Activated CD4-positive, alpha-beta T cell treated with anti-CD3 and anti-CD28 coated beads, Interleukin-2, amount 10 ng/mL, durations not matched to agents 24 days and 14 days (primary cell): ENCODE results near the gene MFNG. TPM values are rescaled to one million over a fixed set of nuclear protein-coding genes. Genes with fewer than 3 reads are reported as not detected.

ENCODE experiments used
- DNase-seq: peaks from one replicate; pipeline ENCODE4 v3.0.0; 2022
- H3K27ac Mint-ChIP-seq: one replicate; pipeline ENCODE4 v1.8.0; 2022; ENCODE audit warnings: mild to moderate bottlenecking, mixed read lengths
- H3K27me3 Mint-ChIP-seq: one replicate; pipeline ENCODE4 v1.8.0; 2022; ENCODE audit warnings: mixed read lengths
- H3K36me3 Mint-ChIP-seq: one replicate; pipeline ENCODE4 v1.8.0; 2022; ENCODE audit warnings: low read depth, mild to moderate bottlenecking, mixed read lengths
- H3K4me1 Mint-ChIP-seq: one replicate; pipeline ENCODE4 v1.8.0; 2021; ENCODE audit warnings: mixed read lengths
- H3K4me3 Mint-ChIP-seq: one replicate; pipeline ENCODE4 v1.8.0; 2022; ENCODE audit warnings: mild to moderate bottlenecking, moderate library complexity, mixed read lengths
- H3K9me3 Mint-ChIP-seq: one replicate; pipeline ENCODE4 v1.8.0; 2021; ENCODE audit warnings: mixed read lengths
- intact Hi-C: fragments of 100-400 bp; cut with micrococcal nuclease; formaldehyde crosslinking; loops from one replicate; pipeline ENCODE4 v1.15.1; 2023
- total RNA-seq: library from RNA; stranded (reverse); gene quantifications from 2 replicates; pipeline ENCODE4 v1.2.3, GENCODE V29; 2022

Gene MFNG
- total RNA-seq, 1 donor from 2014 or later = 207 TPM

GRCh38 chr22:37505565-37505964 lies 19.4 kb upstream of the MFNG start:
- no peaks in the 10 kb centered on the region for H3K36me3 Mint-ChIP-seq
- no peak for DNase-seq
- peaks cover 9% of the 10 kb centered on the region for H3K4me1 Mint-ChIP-seq
- H3K9me3 Mint-ChIP-seq = no peaks in the 10 kb centered on the region
- H3K27me3 Mint-ChIP-seq = peaks cover 6% of the 10 kb centered on the region
- H3K4me3 Mint-ChIP-seq = no peak overlapping the region
- no peak overlapping the region for H3K27ac Mint-ChIP-seq
- intact Hi-C loops = no loop called here

GRCh38 chr22:37504964-37505363 lies 18.8 kb upstream of the MFNG start:
- H3K27me3 Mint-ChIP-seq = peaks cover 6% of the 10 kb centered on the region
- no peaks in the 10 kb centered on the region for H3K36me3 Mint-ChIP-seq
- H3K9me3 Mint-ChIP-seq = no peaks in the 10 kb centered on the region
- no peak for DNase-seq
- no peak overlapping the region for H3K27ac Mint-ChIP-seq
- intact Hi-C loops = no loop called here
- H3K4me3 Mint-ChIP-seq = no peak overlapping the region
- peaks cover 9% of the 10 kb centered on the region for H3K4me1 Mint-ChIP-seq

GRCh38 chr22:37503850-37504249 lies 17.7 kb upstream of the MFNG start:
- intact Hi-C loops = no loop called here
- H3K4me3 Mint-ChIP-seq = no peak overlapping the region
- DNase-seq = no peak
- H3K27ac Mint-ChIP-seq = no peak overlapping the region
- peaks cover 9% of the 10 kb centered on the region for H3K4me1 Mint-ChIP-seq
- no peaks in the 10 kb centered on the region for H3K36me3 Mint-ChIP-seq
- H3K9me3 Mint-ChIP-seq = no peaks in the 10 kb centered on the region
- H3K27me3 Mint-ChIP-seq = peaks cover 6% of the 10 kb centered on the region

GRCh38 chr22:37503183-37503683 lies 17.0 kb upstream of the MFNG start:
- intact Hi-C loops = no loop called here
- DNase-seq = no peak
- Mint-ChIP-seq H3K27ac (no peak overlapping the region), H3K4me1 (peaks cover 9% of the 10 kb centered on the region), H3K9me3 (no peaks in the 10 kb centered on the region), H3K4me3 (no peak overlapping the region), H3K27me3 (peaks cover 6% of the 10 kb centered on the region), H3K36me3 (no peaks in the 10 kb centered on the region)

GRCh38 chr22:37502342-37503182 lies 16.4 kb upstream of the MFNG start:
- Mint-ChIP-seq H3K36me3 (no peaks in the 10 kb centered on the region), H3K9me3 (no peaks in the 10 kb centered on the region), H3K27me3 (peaks cover 7% of the 10 kb centered on the region), H3K27ac (peak overlapping the region; percentile 34), H3K4me3 (no peak overlapping the region), H3K4me1 (peaks cover 10% of the 10 kb centered on the region)
- intact Hi-C loops = no loop called here
- DNase-seq = no peak

GRCh38 chr22:37501610-37502341 lies 15.6 kb upstream of the MFNG start:
- Mint-ChIP-seq H3K27ac (no peak overlapping the region), H3K27me3 (peaks cover 7% of the 10 kb centered on the region), H3K9me3 (no peaks in the 10 kb centered on the region), H3K4me3 (no peak overlapping the region), H3K4me1 (peaks cover 10% of the 10 kb centered on the region), H3K36me3 (no peaks in the 10 kb centered on the region)
- no peak for DNase-seq
- intact Hi-C loops = no loop called here

GRCh38 chr22:37500745-37501609 lies 14.8 kb upstream of the MFNG start:
- peaks cover 7% of the 10 kb centered on the region for H3K27me3 Mint-ChIP-seq
- H3K36me3 Mint-ChIP-seq = no peaks in the 10 kb centered on the region
- peaks cover 10% of the 10 kb centered on the region for H3K4me1 Mint-ChIP-seq
- H3K27ac Mint-ChIP-seq = no peak overlapping the region
- intact Hi-C loops = no loop called here
- no peak for DNase-seq
- no peak overlapping the region for H3K4me3 Mint-ChIP-seq
- H3K9me3 Mint-ChIP-seq = no peaks in the 10 kb centered on the region

- Mint-ChIP-seq H3K4me1 (peaks cover 10% of the 10 kb centered on the region), H3K27ac (no peak overlapping the region), H3K4me3 (no peak overlapping the region), H3K9me3 (no peaks in the 10 kb centered on the region), H3K27me3 (peaks cover 7% of the 10 kb centered on the region), H3K36me3 (no peaks in the 10 kb centered on the region)
- intact Hi-C loops = no loop called here
- no peak for DNase-seq
These were observed 13.8 kb upstream of the MFNG start for GRCh38 chr22:37499789-37500540.

- Mint-ChIP-seq H3K36me3 (no peaks in the 10 kb centered on the region), H3K4me1 (peaks cover 10% of the 10 kb centered on the region), H3K27me3 (peaks cover 7% of the 10 kb centered on the region), H3K27ac (no peak overlapping the region), H3K4me3 (no peak overlapping the region), H3K9me3 (no peaks in the 10 kb centered on the region)
- intact Hi-C loops = no loop called here
- no peak for DNase-seq
These were observed 13.0 kb upstream of the MFNG start for GRCh38 chr22:37499027-37499707.

- H3K4me1 Mint-ChIP-seq = peaks cover 14% of the 10 kb centered on the region
- H3K9me3 Mint-ChIP-seq = no peaks in the 10 kb centered on the region
- intact Hi-C loops = no loop called here
- no peaks in the 10 kb centered on the region for H3K36me3 Mint-ChIP-seq
- peak; percentile 89 for DNase-seq
- peaks cover 7% of the 10 kb centered on the region for H3K27me3 Mint-ChIP-seq
- H3K4me3 Mint-ChIP-seq = no peak overlapping the region
- H3K27ac Mint-ChIP-seq = no peak overlapping the region
These were observed 12.2 kb upstream of the MFNG start for GRCh38 chr22:37498289-37498909.

- H3K9me3 Mint-ChIP-seq = no peaks in the 10 kb centered on the region
- H3K4me3 Mint-ChIP-seq = no peak overlapping the region
- H3K4me1 Mint-ChIP-seq = peaks cover 20% of the 10 kb centered on the region
- H3K27ac Mint-ChIP-seq = no peak overlapping the region
- intact Hi-C loops = no loop called here
- H3K27me3 Mint-ChIP-seq = peaks cover 7% of the 10 kb centered on the region
- no peak for DNase-seq
- H3K36me3 Mint-ChIP-seq = no peaks in the 10 kb centered on the region
These were observed 10.9 kb upstream of the MFNG start for GRCh38 chr22:37497062-37497599.

- Mint-ChIP-seq H3K9me3 (no peaks in the 10 kb centered on the region), H3K4me1 (peaks cover 15% of the 10 kb centered on the region), H3K27ac (no peak overlapping the region), H3K36me3 (no peaks in the 10 kb centered on the region), H3K4me3 (no peak overlapping the region), H3K27me3 (peaks cover 5% of the 10 kb centered on the region)
- no peak for DNase-seq
- intact Hi-C loops = no loop called here
These were observed 10.5 kb upstream of the MFNG start for GRCh38 chr22:37496651-37497050.
